ENCODE data around the gene PLEKHA7. TPM values are rescaled to one million over a fixed set of nuclear protein-coding genes. Genes with fewer than 3 reads are reported as not detected.

The PLEKHA7 gene
- total and polyA plus RNA-seq, 2 of the 13 experiments (the other 11 are each of a cell fraction or from before 2014, with no cell fraction given), result 17.5 to 18.7 TPM

DNA sequence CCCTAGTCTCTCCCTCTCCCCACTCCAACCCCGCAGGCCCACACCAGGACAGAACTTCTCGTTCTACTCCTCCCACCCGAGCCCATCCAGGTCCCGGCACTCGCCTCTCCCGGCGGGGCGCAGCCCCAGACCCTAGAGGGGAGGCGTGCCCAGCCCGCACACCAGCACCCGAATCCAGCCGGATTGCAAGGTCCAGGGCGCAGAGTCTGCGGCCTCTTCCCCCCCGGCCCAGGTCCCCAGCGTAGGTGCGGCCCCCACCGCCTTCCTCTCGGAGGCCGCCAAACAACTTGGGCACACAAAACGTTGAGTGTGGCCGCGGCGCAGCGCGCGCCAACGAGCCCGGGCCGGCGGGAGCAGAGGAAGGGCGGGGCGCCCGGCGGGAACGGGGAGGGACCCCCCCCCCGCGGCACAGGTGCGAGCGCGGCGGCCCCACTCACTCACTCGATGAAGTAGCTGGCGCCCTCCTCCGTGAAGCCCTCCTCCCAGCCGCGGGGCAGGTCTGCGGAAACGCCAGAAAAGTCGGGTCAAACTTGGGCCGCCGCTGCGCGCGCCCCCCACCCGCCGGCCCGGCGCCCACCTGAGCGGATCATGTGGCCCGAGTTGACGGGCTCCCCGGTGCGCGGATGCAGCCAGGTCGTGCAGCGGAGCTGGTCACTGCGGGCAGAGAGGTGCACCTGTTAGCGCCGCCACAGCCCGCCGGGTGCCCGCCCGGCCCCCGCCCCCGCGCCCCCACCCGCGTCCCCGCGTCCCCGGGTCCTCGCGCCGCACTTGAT lies 480 bp downstream of the PLEKHA7 start (continued):
- TF ChIP-seq ATAD3A (CRISPR knock-in tag; IDR thresholded peaks at IDR 0.05), result no peak
- no peak for TF ChIP-seq CCAR2 (optimal IDR thresholded peaks at IDR 0.05; ENCODE audit: low read depth, low read length)
- TF ChIP-seq MYC (CRISPR knock-in tag; IDR thresholded peaks at IDR 0.05; ENCODE audit: borderline replicate concordance), result peak; percentile 32; the same call in 1 of the 2 replicates
- TF ChIP-seq ZNF703 (CRISPR knock-in tag; IDR thresholded peaks at IDR 0.05; ENCODE audit: borderline replicate concordance), result no peak
- no peak for TF ChIP-seq TCF7L2 (IDR thresholded peaks at IDR 0.05; ENCODE audit: low read depth, low read length)
- TF ChIP-seq ZNF354B (CRISPR knock-in tag; IDR thresholded peaks at IDR 0.05), result no peak
- no peak for TF ChIP-seq ZNF749 (CRISPR knock-in tag; IDR thresholded peaks at IDR 0.05; ENCODE audit: borderline replicate concordance)
- no peak for TF ChIP-seq GLMP (CRISPR knock-in tag; IDR thresholded peaks at IDR 0.05; ENCODE audit: borderline replicate concordance)
- no peak for TF ChIP-seq POLR2G (IDR thresholded peaks at IDR 0.05; ENCODE audit: low read depth, low read length)
- TF ChIP-seq, protein P1, sequence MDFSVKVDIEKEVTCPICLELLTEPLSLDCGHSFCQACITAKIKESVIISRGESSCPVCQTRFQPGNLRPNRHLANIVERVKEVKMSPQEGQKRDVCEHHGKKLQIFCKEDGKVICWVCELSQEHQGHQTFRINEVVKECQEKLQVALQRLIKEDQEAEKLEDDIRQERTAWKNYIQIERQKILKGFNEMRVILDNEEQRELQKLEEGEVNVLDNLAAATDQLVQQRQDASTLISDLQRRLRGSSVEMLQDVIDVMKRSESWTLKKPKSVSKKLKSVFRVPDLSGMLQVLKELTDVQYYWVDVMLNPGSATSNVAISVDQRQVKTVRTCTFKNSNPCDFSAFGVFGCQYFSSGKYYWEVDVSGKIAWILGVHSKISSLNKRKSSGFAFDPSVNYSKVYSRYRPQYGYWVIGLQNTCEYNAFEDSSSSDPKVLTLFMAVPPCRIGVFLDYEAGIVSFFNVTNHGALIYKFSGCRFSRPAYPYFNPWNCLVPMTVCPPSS (IDR thresholded peaks at IDR 0.05), result no peak
- no peak for TF ChIP-seq ZNF101 (CRISPR knock-in tag; IDR thresholded peaks at IDR 0.05; ENCODE audit: borderline replicate concordance, low read depth)
- TF ChIP-seq TARDBP (CRISPR knock-in tag; IDR thresholded peaks at IDR 0.05), result no peak
- peak; percentile 50; the same call in 1 of the 2 replicates for TF ChIP-seq GABPB1 (CRISPR knock-in tag; IDR thresholded peaks at IDR 0.05)
- no peak for TF ChIP-seq CBX2 (IDR thresholded peaks at IDR 0.05; ENCODE audit: low read depth, low read length)
- TF ChIP-seq CBX2 (CRISPR knock-in tag; IDR thresholded peaks at IDR 0.05; ENCODE audit: low read depth), result no peak
- TF ChIP-seq ZNF556 (CRISPR knock-in tag; IDR thresholded peaks at IDR 0.05; ENCODE audit: borderline replicate concordance), result no peak
- TF ChIP-seq MEF2D (CRISPR knock-in tag; IDR thresholded peaks at IDR 0.05), result no peak; the same call in 1 of the 2 replicates
- TF ChIP-seq, protein P2, sequence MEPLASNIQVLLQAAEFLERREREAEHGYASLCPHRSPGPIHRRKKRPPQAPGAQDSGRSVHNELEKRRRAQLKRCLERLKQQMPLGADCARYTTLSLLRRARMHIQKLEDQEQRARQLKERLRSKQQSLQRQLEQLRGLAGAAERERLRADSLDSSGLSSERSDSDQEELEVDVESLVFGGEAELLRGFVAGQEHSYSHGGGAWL (CRISPR knock-in tag; IDR thresholded peaks at IDR 0.05), result no peak
- TF ChIP-seq TEAD2 (CRISPR knock-in tag; IDR thresholded peaks at IDR 0.05), result no peak
- no peak for TF ChIP-seq ZNF496 (CRISPR knock-in tag; IDR thresholded peaks at IDR 0.05; ENCODE audit: insufficient replicate concordance)
- no peak for TF ChIP-seq ZNF333 (CRISPR knock-in tag; IDR thresholded peaks at IDR 0.05; ENCODE audit: borderline replicate concordance)
- no peak for TF ChIP-seq TBL1XR1 (IDR thresholded peaks at IDR 0.05; ENCODE audit: borderline replicate concordance, low read length, partially characterized antibody)
- TF ChIP-seq MIXL1 (CRISPR knock-in tag; IDR thresholded peaks at IDR 0.05), result no peak
- TF ChIP-seq ELF4 (CRISPR knock-in tag; IDR thresholded peaks at IDR 0.05; ENCODE audit: borderline replicate concordance), result no peak
- TF ChIP-seq RAD21 (CRISPR knock-in tag; IDR thresholded peaks at IDR 0.05), result peak; percentile 12; the same call in 1 of the 2 replicates
- TF ChIP-seq ZNF75D (CRISPR knock-in tag; IDR thresholded peaks at IDR 0.05; ENCODE audit: borderline replicate concordance), result no peak
- no peak for TF ChIP-seq HIC2 (CRISPR knock-in tag; IDR thresholded peaks at IDR 0.05; ENCODE audit: low read depth)
